ENCODE data around the gene GATA2. TPM values are rescaled to one million over a fixed set of nuclear protein-coding genes. Genes with fewer than 3 reads are reported as not detected.

Gene GATA2
- total RNA-seq, 3 donors from 2014 or later = 6.0 to 14.4 (median 6.6) TPM

- Histone ChIP-seq H3K36me3 (no peaks in the 10 kb centered on the region), H3K4me3 (no peak overlapping the region), H3K4me1 (no peaks in the 10 kb centered on the region), H3K27ac (no peak overlapping the region), H3K27me3 (peaks cover 0 to 39% of the 10 kb centered on the region in 2 donors), H3K9me3 (peaks cover 0 to 7% of the 10 kb centered on the region in 2 donors)
- intact Hi-C loops (cut with DNase I; ENCODE audit: low total_unique reads) = no loop called here
- no peak for DNase-seq (ENCODE audit: low spot score in 2 of 2)
- TF ChIP-seq POLR2A (IDR thresholded peaks at IDR 0.05) (no peak), POLR2AphosphoS5 (IDR thresholded peaks at IDR 0.05) (no peak)
- TF ChIP-seq, protein P1, sequence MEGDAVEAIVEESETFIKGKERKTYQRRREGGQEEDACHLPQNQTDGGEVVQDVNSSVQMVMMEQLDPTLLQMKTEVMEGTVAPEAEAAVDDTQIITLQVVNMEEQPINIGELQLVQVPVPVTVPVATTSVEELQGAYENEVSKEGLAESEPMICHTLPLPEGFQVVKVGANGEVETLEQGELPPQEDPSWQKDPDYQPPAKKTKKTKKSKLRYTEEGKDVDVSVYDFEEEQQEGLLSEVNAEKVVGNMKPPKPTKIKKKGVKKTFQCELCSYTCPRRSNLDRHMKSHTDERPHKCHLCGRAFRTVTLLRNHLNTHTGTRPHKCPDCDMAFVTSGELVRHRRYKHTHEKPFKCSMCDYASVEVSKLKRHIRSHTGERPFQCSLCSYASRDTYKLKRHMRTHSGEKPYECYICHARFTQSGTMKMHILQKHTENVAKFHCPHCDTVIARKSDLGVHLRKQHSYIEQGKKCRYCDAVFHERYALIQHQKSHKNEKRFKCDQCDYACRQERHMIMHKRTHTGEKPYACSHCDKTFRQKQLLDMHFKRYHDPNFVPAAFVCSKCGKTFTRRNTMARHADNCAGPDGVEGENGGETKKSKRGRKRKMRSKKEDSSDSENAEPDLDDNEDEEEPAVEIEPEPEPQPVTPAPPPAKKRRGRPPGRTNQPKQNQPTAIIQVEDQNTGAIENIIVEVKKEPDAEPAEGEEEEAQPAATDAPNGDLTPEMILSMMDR (IDR thresholded peaks at IDR 0.05) = no peak
These were observed 25.8 kb upstream of the GATA2 start for GRCh38 chr3:128518587-128519490.

- H3K4me3 ChIP-seq = no peak overlapping the region
- peaks cover 0 to 31% of the 10 kb centered on the region in 2 donors for H3K27me3 ChIP-seq
- peaks cover 0 to 9% of the 10 kb centered on the region in 2 donors for H3K9me3 ChIP-seq
- H3K4me1 ChIP-seq = no peaks in the 10 kb centered on the region
- no peak for DNase-seq (ENCODE audit: low spot score in 2 of 2)
- TF ChIP-seq, protein P1 (IDR thresholded peaks at IDR 0.05) = no peak
- TF ChIP-seq POLR2A (IDR thresholded peaks at IDR 0.05) (no peak), POLR2AphosphoS5 (IDR thresholded peaks at IDR 0.05) (no peak)
- H3K36me3 ChIP-seq = no peaks in the 10 kb centered on the region
- no peak overlapping the region for H3K27ac ChIP-seq
- intact Hi-C loops (cut with DNase I; ENCODE audit: low total_unique reads) = no loop called here
These were observed 24.6 kb upstream of the GATA2 start for GRCh38 chr3:128517648-128518047.

DNA sequence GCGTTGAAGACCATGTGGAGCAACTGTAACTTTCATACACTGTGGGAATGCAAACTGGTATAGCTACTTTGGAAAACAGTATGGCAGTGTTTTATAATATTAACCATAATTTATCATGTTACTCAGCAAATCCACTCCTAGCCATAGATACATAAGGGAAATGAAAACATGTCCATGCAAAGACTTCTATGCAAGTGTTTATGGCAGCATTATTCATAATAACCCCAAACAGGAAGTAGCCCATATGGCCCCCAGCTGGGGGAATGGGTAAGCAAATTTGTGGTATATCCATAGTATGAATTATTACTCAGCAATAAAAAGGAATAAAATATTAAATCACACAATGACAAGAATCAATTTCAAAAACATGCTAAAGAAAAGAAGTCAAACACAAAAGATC is 23.0 kb upstream of the GATA2 start:
- H3K27ac ChIP-seq = no peak overlapping the region
- TF ChIP-seq, protein P1 (IDR thresholded peaks at IDR 0.05) = no peak
- TF ChIP-seq POLR2AphosphoS5 (IDR thresholded peaks at IDR 0.05) (no peak), POLR2A (IDR thresholded peaks at IDR 0.05) (no peak)
- H3K36me3 ChIP-seq = no peaks in the 10 kb centered on the region
- no peak overlapping the region for H3K4me3 ChIP-seq
- H3K27me3 ChIP-seq = peaks cover 0 to 21% of the 10 kb centered on the region in 2 donors
- H3K9me3 ChIP-seq = peaks cover 0 to 9% of the 10 kb centered on the region in 2 donors
- DNase-seq (ENCODE audit: low spot score in 2 of 2) = no peak
- intact Hi-C loops (cut with DNase I; ENCODE audit: low total_unique reads) = no loop called here
- H3K4me1 ChIP-seq = no peaks in the 10 kb centered on the region

- TF ChIP-seq, protein P1 (IDR thresholded peaks at IDR 0.05) = no peak
- no peak for TF ChIP-seq POLR2AphosphoS5 (IDR thresholded peaks at IDR 0.05)
- TF ChIP-seq POLR2A (IDR thresholded peaks at IDR 0.05) = no peak
- H3K27ac ChIP-seq = no peak overlapping the region
- no peak overlapping the region for H3K4me3 ChIP-seq
- no peaks in the 10 kb centered on the region for H3K36me3 ChIP-seq
- intact Hi-C loops (cut with DNase I; ENCODE audit: low total_unique reads) = no loop called here
- peaks cover 0 to 5% of the 10 kb centered on the region in 2 donors for H3K27me3 ChIP-seq
- H3K4me1 ChIP-seq = no peaks in the 10 kb centered on the region
- H3K9me3 ChIP-seq = peaks cover 0 to 2% of the 10 kb centered on the region in 2 donors
- DNase-seq (ENCODE audit: low spot score in 2 of 2) = no peak
These were observed 15.9 kb upstream of the GATA2 start for GRCh38 chr3:128508852-128509251.

- H3K27me3 ChIP-seq = peaks cover 0 to 5% of the 10 kb centered on the region in 2 donors
- H3K4me1 ChIP-seq = no peaks in the 10 kb centered on the region
- intact Hi-C loops (cut with DNase I; ENCODE audit: low total_unique reads) = no loop called here
- TF ChIP-seq POLR2AphosphoS5 (IDR thresholded peaks at IDR 0.05) = no peak
- TF ChIP-seq, protein P1 (IDR thresholded peaks at IDR 0.05) = no peak
- TF ChIP-seq POLR2A (IDR thresholded peaks at IDR 0.05) = no peak
- no peak overlapping the region for H3K4me3 ChIP-seq
- no peak overlapping the region for H3K27ac ChIP-seq
- H3K9me3 ChIP-seq = no peaks in the 10 kb centered on the region
- DNase-seq (ENCODE audit: low spot score in 2 of 2) = no peak
- no peaks in the 10 kb centered on the region for H3K36me3 ChIP-seq
These were observed 13.8 kb upstream of the GATA2 start for GRCh38 chr3:128506754-128507153.
